ENCODE data around the gene MMGT1.

Gene MMGT1

GRCh38 chrX:136016881-136017280 lies 43.1 kb upstream of the MMGT1 start:
- Histone ChIP-seq H2AK5ac (ENCODE audit: low read length, severe bottlenecking) (no peak overlapping the region), H3K4me2 (ENCODE audit: low read length, poor library complexity, severe bottlenecking) (no peak overlapping the region), H2BK5ac (ENCODE audit: low read depth, low read length, poor library complexity, severe bottlenecking) (no peak overlapping the region), H2BK15ac (ENCODE audit: low read depth, poor library complexity, severe bottlenecking) (no peak overlapping the region), H3K9ac (ENCODE audit: low read length) (no peak overlapping the region), H3K14ac (ENCODE audit: low read length in 2 of 2) (no peak overlapping the region), H2BK12ac (ENCODE audit: low read length in 2 of 2) (no peak overlapping the region), H4K8ac (ENCODE audit: low read length) (no peak overlapping the region), H3K4me1 (ENCODE audit: control insufficient read depth, insufficient read depth, low read depth, low read length) (no peaks in the 10 kb centered on the region), H3K4ac (ENCODE audit: low read depth in 1 of 2, low read length in 2 of 2) (no peak overlapping the region), H3K9me3 (ENCODE audit: control insufficient read depth, low read length) (no peaks in the 10 kb centered on the region), H3K79me1 (replicated peaks; ENCODE audit: low read length, poor library complexity, severe bottlenecking) (no peaks in the 10 kb centered on the region), H2BK120ac (ENCODE audit: low read depth, low read length) (no peak overlapping the region), H2AFZ (ENCODE audit: low read depth, low read length) (no peak overlapping the region), H3K18ac (ENCODE audit: low read depth in 1 of 2, low read length in 2 of 2) (no peak overlapping the region), H3K36me3 (ENCODE audit: control insufficient read depth in 1 of 2, insufficient read depth in 2 of 2, low read depth in 1 of 2, low read length in 2 of 2) (peaks cover 3 to 25% of the 10 kb centered on the region in 2 experiments), H3K23ac (ENCODE audit: low read length in 2 of 2) (no peak overlapping the region), H3K27ac (ENCODE audit: low read length, poor library complexity, severe bottlenecking) (no peak overlapping the region), H3K4me3 (ENCODE audit: insufficient read depth in 1 of 2, low read depth in 1 of 2, low read length in 2 of 2) (no peak overlapping the region), H3K27me3 (ENCODE audit: control insufficient read depth in 1 of 2, insufficient read depth in 1 of 2, low read length in 2 of 2) (peaks cover 0 to 13% of the 10 kb centered on the region in 2 experiments), H4K91ac (ENCODE audit: low read length) (no peak overlapping the region)
- WGBS, result no CpG with 5 or more reads among the region's 2 CpGs
- DNase-seq, result no peak

GRCh38 chrX:136015016-136015415 lies 41.2 kb upstream of the MMGT1 start:
- Histone ChIP-seq H3K4me1 (ENCODE audit: control insufficient read depth, insufficient read depth, low read depth, low read length) (no peaks in the 10 kb centered on the region), H3K4me3 (ENCODE audit: insufficient read depth in 1 of 2, low read depth in 1 of 2, low read length in 2 of 2) (no peak overlapping the region), H3K27me3 (ENCODE audit: control insufficient read depth in 1 of 2, insufficient read depth in 1 of 2, low read length in 2 of 2) (peaks cover 0 to 13% of the 10 kb centered on the region in 2 experiments), H3K9me3 (ENCODE audit: control insufficient read depth, low read length) (no peaks in the 10 kb centered on the region), H3K4me2 (ENCODE audit: low read length, poor library complexity, severe bottlenecking) (no peak overlapping the region), H4K91ac (ENCODE audit: low read length) (no peak overlapping the region), H3K23ac (ENCODE audit: low read length in 2 of 2) (no peak overlapping the region), H3K18ac (ENCODE audit: low read depth in 1 of 2, low read length in 2 of 2) (no peak overlapping the region), H2BK120ac (ENCODE audit: low read depth, low read length) (no peak overlapping the region), H2BK5ac (ENCODE audit: low read depth, low read length, poor library complexity, severe bottlenecking) (no peak overlapping the region), H3K4ac (ENCODE audit: low read depth in 1 of 2, low read length in 2 of 2) (no peak overlapping the region), H2AK5ac (ENCODE audit: low read length, severe bottlenecking) (no peak overlapping the region), H3K14ac (ENCODE audit: low read length in 2 of 2) (no peak overlapping the region), H3K27ac (ENCODE audit: low read length, poor library complexity, severe bottlenecking) (no peak overlapping the region), H3K36me3 (ENCODE audit: control insufficient read depth in 1 of 2, insufficient read depth in 2 of 2, low read depth in 1 of 2, low read length in 2 of 2) (peaks cover 9 to 25% of the 10 kb centered on the region in 2 experiments), H2AFZ (ENCODE audit: low read depth, low read length) (no peak overlapping the region), H3K9ac (ENCODE audit: low read length) (no peak overlapping the region), H4K8ac (ENCODE audit: low read length) (no peak overlapping the region), H3K79me1 (replicated peaks; ENCODE audit: low read length, poor library complexity, severe bottlenecking) (no peaks in the 10 kb centered on the region), H2BK15ac (ENCODE audit: low read depth, poor library complexity, severe bottlenecking) (no peak overlapping the region), H2BK12ac (ENCODE audit: low read length in 2 of 2) (no peak overlapping the region)
- 100% methylated on average over 1 of the region's 4 CpGs for WGBS
- DNase-seq, result no peak

GRCh38 chrX:135988245-135988644 lies 14.5 kb upstream of the MMGT1 start:
- Histone ChIP-seq H3K18ac (ENCODE audit: low read depth in 1 of 2, low read length in 2 of 2) (no peak overlapping the region), H3K79me1 (replicated peaks; ENCODE audit: low read length, poor library complexity, severe bottlenecking) (peaks cover 4% of the 10 kb centered on the region), H2BK5ac (ENCODE audit: low read depth, low read length, poor library complexity, severe bottlenecking) (no peak overlapping the region), H3K4me3 (ENCODE audit: insufficient read depth in 1 of 2, low read depth in 1 of 2, low read length in 2 of 2) (no peak overlapping the region), H3K23ac (ENCODE audit: low read length in 2 of 2) (no peak overlapping the region), H3K4me2 (ENCODE audit: low read length, poor library complexity, severe bottlenecking) (no peak overlapping the region), H3K4ac (ENCODE audit: low read depth in 1 of 2, low read length in 2 of 2) (no peak overlapping the region), H4K91ac (ENCODE audit: low read length) (no peak overlapping the region), H2AFZ (ENCODE audit: low read depth, low read length) (no peak overlapping the region), H2BK12ac (ENCODE audit: low read length in 2 of 2) (no peak overlapping the region), H3K14ac (ENCODE audit: low read length in 2 of 2) (no peak overlapping the region), H3K9me3 (ENCODE audit: control insufficient read depth, low read length) (no peaks in the 10 kb centered on the region), H2AK5ac (ENCODE audit: low read length, severe bottlenecking) (no peak overlapping the region), H2BK15ac (ENCODE audit: low read depth, poor library complexity, severe bottlenecking) (no peak overlapping the region), H3K27me3 (ENCODE audit: control insufficient read depth in 1 of 2, insufficient read depth in 1 of 2, low read length in 2 of 2) (no peaks in the 10 kb centered on the region), H4K8ac (ENCODE audit: low read length) (no peak overlapping the region), H3K4me1 (ENCODE audit: control insufficient read depth, insufficient read depth, low read depth, low read length) (no peaks in the 10 kb centered on the region), H3K9ac (ENCODE audit: low read length) (no peak overlapping the region), H3K27ac (ENCODE audit: low read length, poor library complexity, severe bottlenecking) (no peak overlapping the region), H2BK120ac (ENCODE audit: low read depth, low read length) (no peak overlapping the region), H3K36me3 (ENCODE audit: control insufficient read depth in 1 of 2, insufficient read depth in 2 of 2, low read depth in 1 of 2, low read length in 2 of 2) (no peaks in the 10 kb centered on the region)
- WGBS, result 100% methylated on average over 2 of the region's 4 CpGs
- no peak for DNase-seq

- H3K9me3 ChIP-seq (ENCODE audit: control insufficient read depth, low read length), result no peaks in the 10 kb centered on the region
- no peak for DNase-seq
- peak overlapping the region; percentile 74 for H3K4me2 ChIP-seq (ENCODE audit: low read length, poor library complexity, severe bottlenecking)
- peak overlapping the region in 1 of 2 experiments; percentile 88 for H3K18ac ChIP-seq (ENCODE audit: low read depth in 1 of 2, low read length in 2 of 2)
- no peak overlapping the region for H3K27ac ChIP-seq (ENCODE audit: low read length, poor library complexity, severe bottlenecking)
- H3K14ac ChIP-seq (ENCODE audit: low read length in 2 of 2), result no peak overlapping the region
- no peak overlapping the region for H4K91ac ChIP-seq (ENCODE audit: low read length)
- peaks cover 1% of the 10 kb centered on the region for H3K79me1 ChIP-seq (replicated peaks; ENCODE audit: low read length, poor library complexity, severe bottlenecking)
- no peak overlapping the region for H2AFZ ChIP-seq (ENCODE audit: low read depth, low read length)
- H3K4me1 ChIP-seq (ENCODE audit: control insufficient read depth, insufficient read depth, low read depth, low read length), result no peaks in the 10 kb centered on the region
- H3K27me3 ChIP-seq (ENCODE audit: control insufficient read depth in 1 of 2, insufficient read depth in 1 of 2, low read length in 2 of 2), result no peaks in the 10 kb centered on the region
- H2AK5ac ChIP-seq (ENCODE audit: low read length, severe bottlenecking), result no peak overlapping the region
- H2BK5ac ChIP-seq (ENCODE audit: low read depth, low read length, poor library complexity, severe bottlenecking), result no peak overlapping the region
- H3K4me3 ChIP-seq (ENCODE audit: insufficient read depth in 1 of 2, low read depth in 1 of 2, low read length in 2 of 2), result peak overlapping the region; percentile 79 to 87
- no peak overlapping the region for H3K4ac ChIP-seq (ENCODE audit: low read depth in 1 of 2, low read length in 2 of 2)
- WGBS, result 0% methylated on average over 2 of the region's 15 CpGs
- no peak overlapping the region for H2BK15ac ChIP-seq (ENCODE audit: low read depth, poor library complexity, severe bottlenecking)
- no peaks in the 10 kb centered on the region for H3K36me3 ChIP-seq (ENCODE audit: control insufficient read depth in 1 of 2, insufficient read depth in 2 of 2, low read depth in 1 of 2, low read length in 2 of 2)
- H2BK12ac ChIP-seq (ENCODE audit: low read length in 2 of 2), result no peak overlapping the region
- no peak overlapping the region for H4K8ac ChIP-seq (ENCODE audit: low read length)
- H3K9ac ChIP-seq (ENCODE audit: low read length), result peak overlapping the region; percentile 88
- no peak overlapping the region for H2BK120ac ChIP-seq (ENCODE audit: low read depth, low read length)
- no peak overlapping the region for H3K23ac ChIP-seq (ENCODE audit: low read length in 2 of 2)
Observed at GRCh38 chrX:135985973-135986310, 12.2 kb upstream of the MMGT1 start.

All from mesenchymal stem cell (in vitro differentiated cells and primary cell).